ENCODE results near the gene CERCAM.

Gene CERCAM

GRCh38 chr9:128456613-128457061, 36.0 kb downstream of the CERCAM start:
- DNase-seq (ENCODE audit: low spot score): peak; percentile 85

GRCh38 chr9:128457207-128457606, 36.5 kb downstream of the CERCAM start:
- DNase-seq (ENCODE audit: low spot score): peak; percentile 55

GRCh38 chr9:128459011-128459410, 38.4 kb downstream of the CERCAM start:
- DNase-seq (ENCODE audit: low spot score): no peak

GRCh38 chr9:128469070-128469469, 48.4 kb downstream of the CERCAM start:
- no peak for DNase-seq (ENCODE audit: low spot score)

- no peak for DNase-seq (ENCODE audit: low spot score)
Measured at GRCh38 chr9:128470560-128470959, 49.9 kb downstream of the CERCAM start.

GRCh38 chr9:128473104-128473503, 52.4 kb downstream of the CERCAM start:
- DNase-seq (ENCODE audit: low spot score): no peak

GRCh38 chr9:128475867-128476266, 55.2 kb downstream of the CERCAM start:
- no peak for DNase-seq (ENCODE audit: low spot score)

GRCh38 chr9:128479262-128479661, 58.6 kb downstream of the CERCAM start:
- no peak for DNase-seq (ENCODE audit: low spot score)

- no peak for DNase-seq (ENCODE audit: low spot score)
Measured at GRCh38 chr9:128481561-128481960, 60.9 kb downstream of the CERCAM start.

- no peak for DNase-seq (ENCODE audit: low spot score)
Measured at GRCh38 chr9:128482186-128482585, 61.5 kb downstream of the CERCAM start.

- no peak for DNase-seq (ENCODE audit: low spot score)
Measured at GRCh38 chr9:128484686-128485413, 64.2 kb downstream of the CERCAM start.

GRCh38 chr9:128485414-128485855, 64.8 kb downstream of the CERCAM start:
- no peak for DNase-seq (ENCODE audit: low spot score)

- no peak for DNase-seq (ENCODE audit: low spot score)
Measured at GRCh38 chr9:128486201-128486600, 65.5 kb downstream of the CERCAM start.
